Chondrocyte (in vitro differentiated cells): Measurements from ENCODE around the gene CYP17A1. TPM values are rescaled to one million over a fixed set of nuclear protein-coding genes. Genes with fewer than 3 reads are reported as not detected.

Source experiments
- DNase-seq: peaks from one replicate; pipeline ENCODE4 v3.0.0; 2021; ENCODE audit warnings: mixed read lengths, low spot score
- H3K27ac Mint-ChIP-seq: one replicate; pipeline ENCODE4 v1.8.0; 2021; ENCODE audit warnings: mild to moderate bottlenecking, moderate library complexity, mixed read lengths; ENCODE audit not compliant: unreplicated experiment
- H3K27me3 Mint-ChIP-seq: 2 replicates; pipeline ENCODE4 v1.8.0; 2021; ENCODE audit warnings: low read depth, mixed read lengths
- H3K36me3 Mint-ChIP-seq: 2 replicates; pipeline ENCODE4 v1.8.0; 2021; ENCODE audit warnings: low read depth, mixed read lengths
- H3K4me1 Mint-ChIP-seq: 2 replicates; pipeline ENCODE4 v1.8.0; 2021; ENCODE audit warnings: low read depth, mild to moderate bottlenecking, mixed read lengths
- H3K4me3 Mint-ChIP-seq: one replicate; pipeline ENCODE4 v1.8.0; 2021; ENCODE audit warnings: mild to moderate bottlenecking, moderate library complexity, mixed read lengths; ENCODE audit not compliant: unreplicated experiment
- H3K9me3 Mint-ChIP-seq: 2 replicates; pipeline ENCODE4 v1.8.0; 2021; ENCODE audit warnings: low read depth, mixed read lengths
- CTCF ChIP-seq: fragments of 200-600 bp; sonication (generic); IDR thresholded peaks from 2 replicates; pipeline ENCODE4 v1.5.0; 2021; ENCODE audit warnings: antibody characterized with exemption, mild to moderate bottlenecking, moderate library complexity
- total RNA-seq: library from RNA; stranded (reverse); gene quantifications from 3 replicates; pipeline ENCODE4 v1.2.1, GENCODE V29; 2021

CYP17A1 gene
- total RNA-seq, 1 donor from 2014 or later: not detected

GRCh38 chr10:102870221-102870620 is 33.0 kb upstream of the CYP17A1 start:
- no peak for DNase-seq
- Mint-ChIP-seq H3K4me3 (peak overlapping the region; percentile 82), H3K27me3 (no peaks in the 10 kb centered on the region), H3K4me1 (peaks cover 22% of the 10 kb centered on the region), H3K27ac (no peak overlapping the region), H3K9me3 (no peaks in the 10 kb centered on the region), H3K36me3 (peaks cover 3% of the 10 kb centered on the region)
- no peak for TF ChIP-seq CTCF

GRCh38 chr10:102869258-102870198 is 32.3 kb upstream of the CYP17A1 start, which contains the start of gene AS3MT:
Gene AS3MT, plus strand, starts transcription at chr10:102869470. Its CDS starts 123 bp downstream, at chr10:102869593.
- peaks cover 22% of the 10 kb centered on the region for H3K4me1 Mint-ChIP-seq
- peaks cover 3% of the 10 kb centered on the region for H3K36me3 Mint-ChIP-seq
- peak within 1 kb of the TSS; percentile 65 for H3K27ac Mint-ChIP-seq
- H3K27me3 Mint-ChIP-seq: no peaks in the 10 kb centered on the region
- no peaks in the 10 kb centered on the region for H3K9me3 Mint-ChIP-seq
- H3K4me3 Mint-ChIP-seq: peak within 1 kb of the TSS; percentile 82
- TF ChIP-seq CTCF: no peak
- no peak for DNase-seq

GRCh38 chr10:102868911-102869257 is 31.7 kb upstream of the CYP17A1 start:
- Mint-ChIP-seq H3K27ac (peak overlapping the region; percentile 60), H3K9me3 (no peaks in the 10 kb centered on the region), H3K27me3 (no peaks in the 10 kb centered on the region), H3K4me1 (peaks cover 22% of the 10 kb centered on the region), H3K4me3 (peak overlapping the region; percentile 82), H3K36me3 (no peaks in the 10 kb centered on the region)
- TF ChIP-seq CTCF: no peak
- DNase-seq: no peak

- no peak for TF ChIP-seq CTCF
- Mint-ChIP-seq H3K27me3 (no peaks in the 10 kb centered on the region), H3K36me3 (no peaks in the 10 kb centered on the region)
Measured at GRCh38 chr10:102865620-102866019, 28.4 kb upstream of the CYP17A1 start.

GRCh38 chr10:102863660-102864059 is 26.4 kb upstream of the CYP17A1 start:
- no peak for DNase-seq
- no peak for TF ChIP-seq CTCF
- Mint-ChIP-seq H3K36me3 (peaks cover 2% of the 10 kb centered on the region), H3K27ac (no peak overlapping the region), H3K9me3 (no peaks in the 10 kb centered on the region), H3K4me3 (no peak overlapping the region), H3K4me1 (peaks cover 4% of the 10 kb centered on the region), H3K27me3 (no peaks in the 10 kb centered on the region)

More at GRCh38 chr10:102865620-102866019, 28.4 kb upstream of the CYP17A1 start:
- H3K4me1 Mint-ChIP-seq: peaks cover 17% of the 10 kb centered on the region
- no peaks in the 10 kb centered on the region for H3K9me3 Mint-ChIP-seq
- no peak for DNase-seq
- H3K27ac Mint-ChIP-seq: no peak overlapping the region
- H3K4me3 Mint-ChIP-seq: no peak overlapping the region
